Brain microvascular endothelial cell (primary cell): ENCODE results near the gene MACROH2A1.

Experiments
- DNase-seq: peaks from one replicate; pipeline ENCODE4 v3.0.0-alpha.2; 2020
- H3K27ac ChIP-seq: fragments of 250-450 bp; sonication (Bioruptor Pico); 2 replicates; pipeline ENCODE4 v1.5.1; 2020; ENCODE audit warnings: mild to moderate bottlenecking, moderate library complexity
- H3K27me3 ChIP-seq: fragments of 250-450 bp; sonication (Bioruptor Pico); replicated peaks from 2 replicates; pipeline ENCODE4 v1.5.1; 2020; ENCODE audit warnings: mild to moderate bottlenecking
- H3K36me3 ChIP-seq: fragments of 250-450 bp; sonication (Bioruptor Pico); replicated peaks from 2 replicates; pipeline ENCODE4 v1.5.1; 2020; ENCODE audit warnings: mild to moderate bottlenecking
- H3K4me3 ChIP-seq: 2 replicates; pipeline ENCODE4 v1.5.1; 2011; ENCODE audit warnings: low read depth, mild to moderate bottlenecking, control low read depth, low read length, moderate library complexity
- CTCF ChIP-seq: IDR thresholded peaks from 2 replicates; pipeline ENCODE4 v1.5.1; 2011; ENCODE audit warnings: low read depth, mild to moderate bottlenecking, moderate library complexity, low read length, control low read depth, inconsistent platforms; ENCODE audit errors: missing control alignments
- in situ Hi-C: cut with HindIII; loops from 2 replicates; pipeline ENCODE4 v1.10.0; 2017; ENCODE audit warnings: low sequenced_read_pairs, low pct_ligation_motif_present

Gene MACROH2A1

GRCh38 chr5:135341696-135342550 lies 57.1 kb downstream of the MACROH2A1 start:
- Histone ChIP-seq H3K27ac (no peak overlapping the region), H3K4me3 (no peak overlapping the region), H3K27me3 (no peaks in the 10 kb centered on the region), H3K36me3 (peaks cover 72% of the 10 kb centered on the region)
- no peak for DNase-seq
- TF ChIP-seq CTCF, result no peak
- in situ Hi-C loops, result no loop called here

- H3K4me3 ChIP-seq, result no peak overlapping the region
- TF ChIP-seq CTCF, result no peak
- H3K27ac ChIP-seq, result no peak overlapping the region
- peaks cover 75% of the 10 kb centered on the region for H3K36me3 ChIP-seq
- DNase-seq, result no peak
- in situ Hi-C loops, result no loop called here
- H3K27me3 ChIP-seq, result no peaks in the 10 kb centered on the region
These were observed 57.9 kb downstream of the MACROH2A1 start for GRCh38 chr5:135341016-135341666.

- in situ Hi-C loops, result no loop called here
- no peak for DNase-seq
- H3K27me3 ChIP-seq, result no peaks in the 10 kb centered on the region
- no peak overlapping the region for H3K27ac ChIP-seq
- no peak for TF ChIP-seq CTCF
- no peak overlapping the region for H3K4me3 ChIP-seq
- peaks cover 73% of the 10 kb centered on the region for H3K36me3 ChIP-seq
These were observed 58.5 kb downstream of the MACROH2A1 start for GRCh38 chr5:135340568-135340967.

GRCh38 chr5:135339623-135340022 lies 59.4 kb downstream of the MACROH2A1 start:
- in situ Hi-C loops, result no loop called here
- no peak overlapping the region for H3K27ac ChIP-seq
- H3K4me3 ChIP-seq, result no peak overlapping the region
- peaks cover 71% of the 10 kb centered on the region for H3K36me3 ChIP-seq
- TF ChIP-seq CTCF, result no peak
- no peaks in the 10 kb centered on the region for H3K27me3 ChIP-seq
- no peak for DNase-seq

GRCh38 chr5:135339189-135339588 lies 59.8 kb downstream of the MACROH2A1 start:
- in situ Hi-C loops, result no loop called here
- Histone ChIP-seq H3K27me3 (no peaks in the 10 kb centered on the region), H3K36me3 (peaks cover 69% of the 10 kb centered on the region), H3K27ac (no peak overlapping the region), H3K4me3 (no peak overlapping the region)
- no peak for TF ChIP-seq CTCF
- no peak for DNase-seq
